ENCODE data around the gene DBNL.
"Not testable (repeated sequence)": the region's sequence is repeated elsewhere in the genome, so short reads cannot be mapped to it uniquely, and the experiment has no call there.

DNA sequence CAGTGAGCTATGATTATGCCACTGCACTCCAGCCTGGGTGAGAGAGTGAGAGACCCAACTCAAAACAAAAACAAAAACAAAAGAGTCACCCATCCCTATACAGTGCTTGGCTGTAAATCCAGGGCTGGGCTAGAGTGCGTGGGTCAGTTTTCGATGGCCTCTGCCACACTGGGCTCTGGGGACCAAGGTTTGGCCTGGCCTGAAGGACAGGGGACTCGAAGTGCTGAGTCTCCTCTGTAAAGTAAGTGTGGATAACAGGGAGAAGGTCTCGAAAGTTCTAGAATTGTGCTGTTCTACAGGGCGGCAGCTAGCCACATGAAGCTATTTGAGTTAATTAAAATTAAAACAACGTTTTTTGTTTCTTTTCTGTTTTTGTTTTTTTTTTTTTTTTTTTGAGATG lies 12.5 kb upstream of the DBNL start:
- TF ChIP-seq, protein P1, sequence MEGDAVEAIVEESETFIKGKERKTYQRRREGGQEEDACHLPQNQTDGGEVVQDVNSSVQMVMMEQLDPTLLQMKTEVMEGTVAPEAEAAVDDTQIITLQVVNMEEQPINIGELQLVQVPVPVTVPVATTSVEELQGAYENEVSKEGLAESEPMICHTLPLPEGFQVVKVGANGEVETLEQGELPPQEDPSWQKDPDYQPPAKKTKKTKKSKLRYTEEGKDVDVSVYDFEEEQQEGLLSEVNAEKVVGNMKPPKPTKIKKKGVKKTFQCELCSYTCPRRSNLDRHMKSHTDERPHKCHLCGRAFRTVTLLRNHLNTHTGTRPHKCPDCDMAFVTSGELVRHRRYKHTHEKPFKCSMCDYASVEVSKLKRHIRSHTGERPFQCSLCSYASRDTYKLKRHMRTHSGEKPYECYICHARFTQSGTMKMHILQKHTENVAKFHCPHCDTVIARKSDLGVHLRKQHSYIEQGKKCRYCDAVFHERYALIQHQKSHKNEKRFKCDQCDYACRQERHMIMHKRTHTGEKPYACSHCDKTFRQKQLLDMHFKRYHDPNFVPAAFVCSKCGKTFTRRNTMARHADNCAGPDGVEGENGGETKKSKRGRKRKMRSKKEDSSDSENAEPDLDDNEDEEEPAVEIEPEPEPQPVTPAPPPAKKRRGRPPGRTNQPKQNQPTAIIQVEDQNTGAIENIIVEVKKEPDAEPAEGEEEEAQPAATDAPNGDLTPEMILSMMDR (IDR thresholded peaks at IDR 0.05; ENCODE audit: poor library complexity), result not testable (repeated sequence)
- not testable (repeated sequence) for TF ChIP-seq EZH2 (IDR thresholded peaks at IDR 0.05; ENCODE audit: borderline replicate concordance)
